Keratinocyte (primary cell): ENCODE measurements around the gene MTA3.

Experiments
- EZH2 ChIP-seq: IDR thresholded peaks from one replicate; pipeline ENCODE4 v1.6.1; 2012; ENCODE audit warnings: inconsistent platforms, mild to moderate bottlenecking, low read length, moderate library complexity
- TF ChIP-seq, protein P1 (sequence below), 3 experiments: IDR thresholded peaks in 1 of 3; conservative IDR thresholded peaks in 1 of 3; optimal IDR thresholded peaks in 1 of 3; 2 replicates in 2 of 3; 3 replicates in 1 of 3; pipeline versions ENCODE3 to v1.5.1; 2011; ENCODE audit warnings: low read length in 3 of 3, mild to moderate bottlenecking in 3 of 3, moderate library complexity in 2 of 3, control low read depth in 1 of 3, inconsistent platforms in 1 of 3; ENCODE audit not compliant: insufficient read depth in 2 of 3; ENCODE audit errors: extremely low read depth in 1 of 3

DNA sequence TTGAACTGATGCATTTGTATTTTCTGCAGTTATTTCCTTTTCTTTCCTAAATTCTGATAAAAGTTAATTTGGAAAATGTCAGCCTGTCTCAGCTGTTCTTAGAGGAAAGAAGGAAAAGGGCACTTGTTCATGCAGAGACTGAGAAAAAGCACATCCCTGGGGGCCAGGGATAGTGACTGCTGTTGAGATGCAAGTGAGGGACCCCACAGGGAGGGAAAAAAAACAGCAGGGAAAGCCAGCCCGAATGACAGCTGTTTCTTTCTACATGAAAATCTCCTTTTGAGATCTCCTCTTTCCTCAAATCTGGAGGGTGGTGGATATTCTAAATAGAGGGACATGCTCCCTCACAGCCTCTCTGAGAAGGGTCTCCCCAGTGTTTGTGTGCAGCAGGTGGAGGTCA lies 14.0 kb upstream of the MTA3 start:
- TF ChIP-seq, protein P1, sequence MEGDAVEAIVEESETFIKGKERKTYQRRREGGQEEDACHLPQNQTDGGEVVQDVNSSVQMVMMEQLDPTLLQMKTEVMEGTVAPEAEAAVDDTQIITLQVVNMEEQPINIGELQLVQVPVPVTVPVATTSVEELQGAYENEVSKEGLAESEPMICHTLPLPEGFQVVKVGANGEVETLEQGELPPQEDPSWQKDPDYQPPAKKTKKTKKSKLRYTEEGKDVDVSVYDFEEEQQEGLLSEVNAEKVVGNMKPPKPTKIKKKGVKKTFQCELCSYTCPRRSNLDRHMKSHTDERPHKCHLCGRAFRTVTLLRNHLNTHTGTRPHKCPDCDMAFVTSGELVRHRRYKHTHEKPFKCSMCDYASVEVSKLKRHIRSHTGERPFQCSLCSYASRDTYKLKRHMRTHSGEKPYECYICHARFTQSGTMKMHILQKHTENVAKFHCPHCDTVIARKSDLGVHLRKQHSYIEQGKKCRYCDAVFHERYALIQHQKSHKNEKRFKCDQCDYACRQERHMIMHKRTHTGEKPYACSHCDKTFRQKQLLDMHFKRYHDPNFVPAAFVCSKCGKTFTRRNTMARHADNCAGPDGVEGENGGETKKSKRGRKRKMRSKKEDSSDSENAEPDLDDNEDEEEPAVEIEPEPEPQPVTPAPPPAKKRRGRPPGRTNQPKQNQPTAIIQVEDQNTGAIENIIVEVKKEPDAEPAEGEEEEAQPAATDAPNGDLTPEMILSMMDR (optimal IDR thresholded peaks at IDR 0.05 in 1 of 3, IDR thresholded peaks at IDR 0.05 in 1 of 3, conservative IDR thresholded peaks at IDR 0.05 in 1 of 3; ENCODE audit: extremely low read depth in 1 of 3, insufficient read depth in 2 of 3, low read length in 3 of 3) = no peak
- no peak for TF ChIP-seq EZH2
